Osteocyte (in vitro differentiated cells): ENCODE data around the gene COL21A1. TPM values are rescaled to one million over a fixed set of nuclear protein-coding genes. Genes with fewer than 3 reads are reported as not detected.

Source experiments
- DNase-seq: peaks from one replicate; pipeline ENCODE4 v3.0.0; 2021; ENCODE audit warnings: mixed read lengths; ENCODE audit not compliant: unreplicated experiment; ENCODE audit errors: extremely low spot score
- H3K27ac Mint-ChIP-seq: one replicate; pipeline ENCODE4 v1.8.0; 2021; ENCODE audit warnings: mild to moderate bottlenecking, mixed read lengths; ENCODE audit not compliant: unreplicated experiment
- H3K27me3 Mint-ChIP-seq: one replicate; pipeline ENCODE4 v1.8.0; 2021; ENCODE audit warnings: mixed read lengths; ENCODE audit not compliant: unreplicated experiment
- H3K36me3 Mint-ChIP-seq: one replicate; pipeline ENCODE4 v1.8.0; 2021; ENCODE audit warnings: mixed read lengths; ENCODE audit not compliant: unreplicated experiment
- H3K4me1 Mint-ChIP-seq: one replicate; pipeline ENCODE4 v1.8.0; 2021; ENCODE audit warnings: mixed read lengths; ENCODE audit not compliant: unreplicated experiment
- H3K4me3 Mint-ChIP-seq: one replicate; pipeline ENCODE4 v1.8.0; 2021; ENCODE audit warnings: mild to moderate bottlenecking, moderate library complexity, mixed read lengths; ENCODE audit not compliant: unreplicated experiment
- H3K9me3 Mint-ChIP-seq: one replicate; pipeline ENCODE4 v1.8.0; 2021; ENCODE audit warnings: mixed read lengths; ENCODE audit not compliant: unreplicated experiment
- CTCF ChIP-seq: fragments of 200-600 bp; sonication (generic); IDR thresholded peaks from 2 replicates; pipeline ENCODE4 v1.5.0; 2021; ENCODE audit warnings: antibody characterized with exemption, mild to moderate bottlenecking, moderate library complexity
- total RNA-seq: library from RNA; stranded (reverse); gene quantifications from 2 replicates; pipeline ENCODE4 v1.2.1, GENCODE V29; 2021

Gene COL21A1
- total RNA-seq, 1 donor from 2014 or later: 60.0 TPM

DNA sequence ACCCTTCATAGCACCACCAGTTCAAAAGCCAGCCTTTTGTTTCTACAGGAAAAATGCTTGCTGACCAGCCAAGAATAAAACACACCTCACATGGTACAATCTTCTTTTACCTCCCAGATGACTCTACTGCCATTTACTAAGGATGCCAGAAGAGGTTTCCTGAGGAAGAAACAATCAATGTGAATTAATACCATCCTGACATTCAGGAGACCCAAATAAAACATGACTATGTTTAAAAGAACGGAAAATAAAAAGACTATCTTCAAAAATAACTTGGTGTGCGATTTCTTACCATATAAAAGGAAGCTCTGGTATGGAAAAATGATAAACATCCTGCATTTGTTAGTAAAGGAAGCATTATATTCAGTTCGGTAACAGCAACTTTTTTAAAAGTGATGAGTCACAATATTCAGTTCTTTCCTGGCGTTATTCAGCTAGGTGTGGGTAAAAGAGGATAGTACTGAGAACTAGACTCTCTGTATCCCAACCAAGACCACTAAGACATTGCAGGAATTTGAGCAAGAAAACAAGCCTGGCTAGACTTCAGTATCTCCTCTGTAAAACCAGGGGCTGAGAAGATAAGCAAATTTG is 16.3 kb downstream of the COL21A1 start:
- DNase-seq: no peak
- Mint-ChIP-seq H3K27ac (no peak overlapping the region), H3K27me3 (no peaks in the 10 kb centered on the region), H3K4me1 (peaks cover 44% of the 10 kb centered on the region), H3K36me3 (peaks cover 6% of the 10 kb centered on the region), H3K9me3 (peaks cover 5% of the 10 kb centered on the region), H3K4me3 (no peak overlapping the region)
- TF ChIP-seq CTCF: no peak

GRCh38 chr6:56227071-56227879 is 20.1 kb downstream of the COL21A1 start:
- H3K4me1 Mint-ChIP-seq: peaks cover 51% of the 10 kb centered on the region
- peaks cover 8% of the 10 kb centered on the region for H3K36me3 Mint-ChIP-seq
- H3K4me3 Mint-ChIP-seq: no peak overlapping the region
- peaks cover 5% of the 10 kb centered on the region for H3K9me3 Mint-ChIP-seq
- TF ChIP-seq CTCF: no peak
- DNase-seq: no peak
- H3K27me3 Mint-ChIP-seq: no peaks in the 10 kb centered on the region
- peak overlapping the region; percentile 16 for H3K27ac Mint-ChIP-seq

- no peak for TF ChIP-seq CTCF
- no peaks in the 10 kb centered on the region for H3K9me3 Mint-ChIP-seq
- H3K27me3 Mint-ChIP-seq: no peaks in the 10 kb centered on the region
- H3K4me1 Mint-ChIP-seq: peaks cover 45% of the 10 kb centered on the region
- no peak overlapping the region for H3K4me3 Mint-ChIP-seq
- H3K27ac Mint-ChIP-seq: no peak overlapping the region
- H3K36me3 Mint-ChIP-seq: peaks cover 4% of the 10 kb centered on the region
- no peak for DNase-seq
These were observed 23.4 kb downstream of the COL21A1 start for GRCh38 chr6:56223995-56224394.

- no peak for TF ChIP-seq CTCF
- no peak overlapping the region for H3K4me3 Mint-ChIP-seq
- no peaks in the 10 kb centered on the region for H3K9me3 Mint-ChIP-seq
- H3K27ac Mint-ChIP-seq: no peak overlapping the region
- H3K27me3 Mint-ChIP-seq: no peaks in the 10 kb centered on the region
- no peak for DNase-seq
- H3K4me1 Mint-ChIP-seq: peaks cover 40% of the 10 kb centered on the region
- peaks cover 2% of the 10 kb centered on the region for H3K36me3 Mint-ChIP-seq
These were observed 24.9 kb downstream of the COL21A1 start for GRCh38 chr6:56222499-56222898.

- DNase-seq: no peak
- no peak for TF ChIP-seq CTCF
- Mint-ChIP-seq H3K4me1 (peaks cover 27% of the 10 kb centered on the region), H3K27me3 (no peaks in the 10 kb centered on the region), H3K36me3 (no peaks in the 10 kb centered on the region), H3K27ac (no peak overlapping the region), H3K9me3 (no peaks in the 10 kb centered on the region), H3K4me3 (no peak overlapping the region)
These were observed 27.3 kb downstream of the COL21A1 start for GRCh38 chr6:56220078-56220477.
